CD4-positive, alpha-beta T cell treated with Interleukin-21 for 1 hour (primary cell): ENCODE results near the gene GAMT.

ENCODE experiments used
- DNase-seq: peaks from one replicate; pipeline ENCODE4 v3.0.0-alpha.2; 2020

Gene GAMT

DNA sequence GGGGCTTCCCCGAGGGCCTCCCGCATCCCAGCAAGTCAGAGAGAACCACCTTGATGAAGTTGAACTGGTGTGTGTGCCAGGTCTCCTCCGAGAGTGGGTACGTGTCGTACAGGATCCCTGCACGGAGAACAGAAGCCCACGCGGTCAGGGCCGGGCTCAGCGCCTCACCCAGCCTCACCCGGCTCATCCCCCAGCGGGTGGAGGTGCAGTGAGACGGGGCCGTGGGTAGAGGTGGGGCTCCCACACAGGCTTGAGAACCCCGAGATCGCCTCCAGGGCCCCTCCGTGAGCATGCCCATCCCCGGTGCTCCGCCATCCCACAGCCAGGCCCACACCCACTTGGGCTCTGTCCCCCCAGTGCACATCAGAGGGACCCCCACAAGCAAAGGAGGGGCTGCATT is 2.3 kb downstream of the GAMT start:
- DNase-seq = no peak

DNA sequence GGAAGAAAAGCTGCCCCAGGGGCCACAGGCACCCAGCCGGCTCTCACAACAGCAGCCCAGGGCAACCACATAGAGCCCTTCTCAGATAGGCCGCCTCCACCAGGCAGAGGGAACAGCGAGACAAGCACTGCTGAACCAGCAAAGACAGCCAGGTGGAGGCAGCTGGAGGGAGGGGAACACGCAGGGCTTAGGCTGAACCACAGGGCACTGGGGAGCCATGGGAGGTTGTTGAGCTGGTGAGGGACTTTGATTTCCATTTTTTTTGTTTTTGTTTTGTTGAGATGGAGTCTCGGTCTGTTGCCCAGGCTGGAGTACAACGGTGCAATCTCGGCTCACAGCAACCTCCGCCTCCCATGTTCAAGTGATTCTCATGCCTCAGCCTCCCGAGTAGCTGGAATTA is 3.5 kb downstream of the GAMT start:
- no peak for DNase-seq

DNA sequence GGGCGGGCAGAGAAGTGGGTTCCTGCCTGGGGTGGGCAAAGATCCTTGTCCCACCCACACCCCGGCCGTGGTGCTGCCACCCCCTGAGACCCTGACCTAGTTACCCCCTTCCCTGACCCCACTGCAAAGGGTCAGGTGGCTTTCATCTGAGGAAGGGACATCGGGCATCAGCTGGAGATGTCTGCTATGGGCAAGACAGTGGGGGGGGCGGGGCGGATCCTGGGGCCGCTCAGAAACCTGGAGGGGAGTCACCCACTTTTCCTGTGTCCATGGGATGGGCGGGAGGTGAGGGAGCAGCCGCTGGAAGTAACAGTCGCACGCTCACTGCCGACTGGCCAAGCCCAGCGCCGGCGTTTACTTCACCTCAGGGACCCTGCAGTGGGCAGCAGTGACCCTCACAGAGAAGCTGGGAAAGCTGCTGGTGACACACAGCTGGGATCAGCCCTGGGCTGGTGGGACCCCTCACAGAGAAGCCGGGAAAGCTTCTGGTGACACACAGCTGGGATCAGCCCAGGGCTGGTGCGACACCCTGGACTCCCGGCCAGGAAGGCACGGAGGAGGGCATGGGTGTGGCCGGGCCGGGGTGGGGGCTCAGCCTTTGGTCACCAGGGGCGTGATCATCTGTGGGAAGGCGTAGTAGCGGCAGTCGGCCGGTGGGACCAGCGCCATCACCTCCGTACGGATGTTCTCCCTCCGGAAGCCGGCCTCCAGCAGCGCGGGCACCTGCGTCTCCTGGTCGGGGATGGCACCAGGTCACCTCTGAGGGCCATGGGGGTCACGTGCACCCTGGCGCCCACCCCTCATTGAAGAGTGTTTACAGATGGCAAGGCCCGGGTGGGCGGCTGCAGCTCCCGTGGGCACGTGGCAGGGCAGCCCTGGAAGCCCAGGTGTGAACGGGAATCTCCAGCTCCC is 4.3 kb downstream of the GAMT start:
- DNase-seq = no peak

DNA sequence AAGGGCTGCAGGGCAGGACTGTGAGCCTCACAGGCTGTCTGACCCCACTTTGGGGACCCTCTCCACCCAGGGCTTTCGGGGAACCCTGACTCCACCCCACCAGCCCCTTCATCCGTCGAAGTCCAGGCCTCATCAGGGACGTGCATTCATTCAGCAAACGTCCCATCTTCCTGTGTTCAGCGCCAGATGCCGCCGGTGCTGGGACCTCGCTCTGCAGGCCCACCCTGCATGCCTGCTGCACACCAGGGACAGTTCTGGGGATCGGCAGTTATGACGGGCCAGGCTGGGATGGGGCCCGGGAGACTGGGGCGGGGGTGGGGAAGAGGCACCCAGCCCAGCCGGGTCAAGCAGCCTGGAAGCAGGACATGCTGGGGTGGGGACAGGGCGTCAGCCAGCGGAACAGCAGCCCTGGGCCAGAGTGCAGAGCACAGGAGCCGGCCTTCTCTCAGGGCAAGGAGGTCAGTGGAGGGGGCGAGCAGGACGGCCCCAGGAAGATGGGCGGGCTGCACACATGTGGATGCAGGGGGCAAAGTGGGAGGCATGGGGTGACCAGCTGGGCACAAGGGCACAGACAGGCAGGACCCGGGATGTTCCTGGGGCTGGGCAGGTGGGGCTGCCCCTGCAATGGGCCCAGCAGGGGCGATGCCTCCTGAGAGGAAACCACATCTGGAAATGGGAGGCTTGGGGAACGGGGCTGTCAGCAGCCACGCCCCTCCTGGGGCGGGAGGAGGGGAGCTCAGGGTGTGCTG is 5.1 kb downstream of the GAMT start:
- no peak for DNase-seq

DNA sequence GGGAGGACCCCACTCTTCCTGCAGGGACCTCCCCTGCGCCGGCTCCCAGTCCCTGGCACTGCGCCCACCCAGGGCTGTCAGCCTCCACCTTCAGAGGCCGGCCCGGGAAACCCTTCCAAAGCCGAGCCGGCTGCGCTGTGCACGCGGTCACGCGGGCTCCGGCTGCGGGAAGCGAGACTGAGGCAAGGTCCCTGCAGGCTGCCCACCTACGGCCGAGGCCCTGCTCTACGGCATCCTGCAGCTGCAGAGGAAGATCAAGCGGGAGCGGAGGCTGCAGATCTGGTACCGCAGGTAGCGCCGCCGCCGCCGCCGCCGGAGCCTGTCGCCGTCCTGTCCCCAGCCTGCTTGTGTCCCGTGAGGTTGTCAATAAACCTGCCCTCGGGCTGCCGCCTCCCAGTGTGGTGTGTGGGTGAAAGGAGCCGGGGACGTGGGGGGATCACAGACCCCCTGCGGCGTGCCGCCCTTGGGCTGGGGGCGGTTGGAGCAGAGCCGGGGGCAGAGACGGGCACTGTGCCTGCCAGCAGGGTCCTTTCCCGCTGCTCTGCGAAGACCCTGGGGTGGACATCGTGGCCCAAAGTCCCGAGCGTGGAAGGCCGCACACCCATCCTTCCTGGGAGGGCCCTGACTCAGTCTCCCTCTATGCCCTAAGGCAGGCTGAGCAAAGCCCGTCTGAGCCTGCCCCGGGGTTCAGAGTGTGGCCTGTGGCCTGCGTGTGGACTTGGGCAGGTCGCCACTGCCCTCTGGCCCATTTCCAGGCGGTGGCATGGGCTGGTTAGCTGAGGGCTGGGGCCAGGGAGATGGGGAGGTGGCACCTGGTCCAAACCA is 5.9 kb downstream of the GAMT start:
- no peak for DNase-seq

DNA sequence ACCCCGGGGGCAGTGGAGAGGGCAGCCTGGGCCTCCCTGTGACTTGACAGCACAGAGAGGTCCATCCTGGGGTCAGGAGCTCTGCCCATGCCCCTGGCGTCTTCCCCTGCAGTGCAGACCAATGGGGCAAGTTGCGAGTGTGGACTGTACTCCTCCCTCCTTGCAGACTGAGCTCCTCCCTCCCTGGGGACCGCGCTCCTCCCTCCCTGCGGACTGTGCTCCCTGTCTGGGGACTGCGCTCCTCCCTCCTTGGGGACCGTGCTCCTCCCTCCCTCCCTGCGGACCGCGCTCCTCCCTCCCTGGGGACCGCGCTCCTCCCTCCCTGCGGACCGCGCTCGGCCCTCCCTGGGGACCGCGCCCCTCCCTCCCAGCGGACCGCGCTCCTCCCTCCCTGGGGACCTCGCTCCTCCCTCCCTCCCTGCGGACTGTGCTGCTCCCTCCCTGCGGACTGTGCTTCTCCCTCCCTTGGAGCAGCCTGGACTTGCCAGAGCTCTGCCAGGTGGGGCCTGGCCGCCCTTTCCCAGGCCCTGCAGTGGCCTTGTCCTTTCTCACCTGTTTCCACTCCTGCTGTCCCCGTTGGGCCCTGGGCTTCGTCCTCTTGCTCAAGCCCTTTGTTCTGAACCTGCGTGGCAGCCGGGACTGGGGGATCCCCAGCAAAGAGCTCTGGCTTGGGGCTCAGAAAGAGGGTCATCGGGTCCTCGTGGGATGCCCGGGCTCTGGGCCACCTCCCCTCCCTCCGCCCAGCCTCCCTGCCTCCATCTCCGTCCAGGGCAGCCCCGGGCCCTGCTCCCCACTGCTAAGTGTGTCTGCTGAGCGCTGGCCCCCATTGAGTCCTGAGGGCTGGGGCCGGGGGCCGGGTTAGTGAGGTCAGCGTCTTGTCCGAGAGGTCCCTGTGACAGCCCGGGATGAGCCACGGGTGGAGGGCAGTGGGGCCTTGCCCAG is 6.8 kb downstream of the GAMT start:
- DNase-seq = no peak

GRCh38 chr19:1393841-1394240 is 7.5 kb downstream of the GAMT start:
- DNase-seq = no peak

DNA sequence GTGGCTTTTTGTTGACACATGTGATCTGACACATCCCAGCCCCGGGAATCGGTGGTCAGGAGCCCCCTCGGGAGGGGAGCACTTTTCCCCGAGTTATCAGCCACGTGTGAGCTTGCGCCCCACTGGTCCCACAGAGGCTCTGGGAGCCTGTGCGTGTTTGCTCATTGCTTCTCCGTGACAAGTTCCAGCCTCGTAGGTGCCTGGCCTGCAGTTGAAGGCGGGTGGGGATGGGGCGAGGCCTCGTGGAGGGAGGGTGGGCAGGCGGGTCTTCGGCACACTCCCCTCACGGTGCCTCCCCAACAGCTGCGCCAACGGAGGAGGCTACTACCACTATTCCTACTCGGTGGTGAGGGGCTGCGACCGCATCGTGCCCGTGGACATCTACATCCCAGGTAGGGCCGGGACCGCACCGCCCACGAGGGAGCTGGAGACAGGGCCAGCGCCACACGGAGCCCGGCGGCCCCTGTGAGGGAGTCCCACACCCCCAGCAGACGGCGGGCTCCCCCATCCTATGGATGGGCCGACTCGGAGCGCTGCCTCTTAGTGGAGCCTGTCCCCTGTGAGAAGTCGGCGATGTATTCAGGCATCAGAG is 8.3 kb downstream of the GAMT start:
- DNase-seq = no peak

DNA sequence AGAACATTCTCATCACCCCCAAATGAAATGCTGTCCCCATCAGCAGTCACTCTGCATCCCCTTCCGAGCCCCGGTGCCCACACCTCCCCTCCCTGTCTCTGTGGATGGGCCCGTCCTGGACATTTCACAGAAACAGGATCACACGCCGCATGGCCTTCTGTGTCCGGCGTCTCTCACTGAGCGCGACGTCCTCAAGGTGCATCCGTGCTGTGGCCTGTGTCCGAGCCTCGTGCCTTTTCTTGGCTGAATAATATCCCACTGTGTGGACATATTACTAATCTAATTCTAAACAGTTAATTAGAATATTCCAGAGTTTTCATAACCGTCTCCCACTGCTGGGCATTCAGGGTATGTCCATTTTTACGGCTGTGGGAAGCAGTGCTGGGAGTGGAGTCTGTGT is 8.9 kb downstream of the GAMT start:
- no peak for DNase-seq

GRCh38 chr19:1390890-1391423 is 10.4 kb downstream of the GAMT start:
- no peak for DNase-seq

DNA sequence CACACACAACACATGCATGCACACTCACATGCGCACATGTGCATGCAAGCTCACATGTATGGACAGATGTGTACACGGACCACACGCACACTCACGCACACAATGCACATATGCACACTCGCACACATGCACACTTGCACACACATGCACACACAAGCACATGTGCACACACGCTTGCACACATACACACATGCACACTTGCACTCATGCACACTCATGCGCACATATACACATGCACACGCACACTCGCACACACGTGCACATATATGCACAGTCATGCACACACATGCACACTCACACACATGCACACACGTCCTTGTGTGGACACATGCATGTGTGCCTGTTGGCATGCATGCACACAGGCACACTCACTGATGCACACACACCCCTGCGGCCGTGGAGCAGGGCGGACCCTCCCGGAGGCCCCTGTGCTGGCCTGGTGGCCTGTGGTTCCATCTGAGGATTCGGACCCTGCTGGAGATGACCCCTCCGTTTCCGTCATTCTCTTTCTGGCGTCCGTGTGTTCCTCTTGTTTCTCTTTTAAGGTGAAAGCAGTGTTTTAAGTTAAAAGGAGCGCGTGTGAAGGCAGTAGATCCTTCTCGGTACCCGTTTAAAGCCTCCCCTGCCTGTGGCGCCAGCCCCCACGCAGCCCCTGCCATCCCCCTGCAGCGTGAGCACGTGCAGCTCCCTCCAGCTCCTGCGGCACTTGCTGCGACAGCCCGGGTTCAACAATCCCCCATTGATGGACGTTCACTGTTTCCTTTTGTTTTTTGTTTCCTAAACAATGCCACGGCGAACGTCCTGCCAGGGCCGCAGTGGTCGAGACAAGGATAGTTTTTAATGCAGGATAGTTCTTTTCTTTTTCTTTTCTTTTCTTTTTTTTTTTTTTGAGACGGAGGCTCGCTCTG is 12.1 kb downstream of the GAMT start:
- no peak for DNase-seq

GRCh38 chr19:1388637-1389026 is 12.7 kb downstream of the GAMT start:
- DNase-seq = no peak

DNA sequence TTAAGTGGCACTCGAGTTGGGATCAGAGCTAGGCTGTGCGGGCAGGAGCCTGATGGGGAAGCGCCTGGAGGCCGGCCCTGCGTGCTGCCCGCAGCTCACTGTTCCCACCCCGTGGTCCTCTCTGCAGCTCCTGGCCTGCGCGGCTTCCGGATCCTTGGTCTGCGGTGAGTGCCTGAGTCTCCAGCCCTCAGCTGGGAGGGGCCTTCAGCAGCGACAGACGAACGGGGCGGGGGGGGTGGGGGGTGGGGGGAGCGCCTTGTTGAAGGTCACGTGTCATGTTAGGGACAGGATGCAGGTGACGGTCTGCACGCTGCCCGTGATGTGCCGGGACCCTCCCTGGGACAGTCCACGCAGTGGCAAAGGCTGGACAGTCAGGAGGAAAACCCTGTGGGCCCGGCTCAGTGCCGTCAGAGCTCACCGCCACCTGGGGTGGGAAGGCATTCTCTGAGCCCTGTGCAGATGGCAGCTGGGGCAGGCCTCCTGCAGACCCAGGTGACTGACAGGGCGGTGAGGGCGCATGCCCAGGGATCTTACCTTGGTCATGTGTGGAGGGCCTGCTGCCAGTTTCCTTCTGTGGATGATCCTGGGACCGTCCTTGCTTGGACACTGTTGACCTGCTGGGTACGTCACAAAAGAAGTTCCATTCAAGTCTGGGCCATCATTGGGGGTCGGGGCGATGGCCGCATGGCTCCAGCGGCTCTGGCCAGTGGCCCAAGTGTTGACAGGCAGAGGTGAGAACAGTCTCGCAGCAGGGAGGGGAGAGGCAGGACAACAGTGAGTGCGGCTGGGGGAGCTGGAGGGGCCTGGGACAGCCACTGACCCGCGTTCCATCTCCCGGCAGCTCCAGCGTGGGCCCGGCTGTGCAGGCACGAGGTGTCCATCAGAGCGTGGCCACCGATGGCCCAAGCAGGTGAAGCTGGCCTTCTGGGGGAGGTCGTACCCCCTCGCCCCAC is 13.4 kb downstream of the GAMT start:
- DNase-seq = no peak

GRCh38 chr19:1386945-1387683 is 14.2 kb downstream of the GAMT start:
- DNase-seq = no peak

GRCh38 chr19:1385816-1386215 is 15.5 kb downstream of the GAMT start:
- DNase-seq = no peak

DNA sequence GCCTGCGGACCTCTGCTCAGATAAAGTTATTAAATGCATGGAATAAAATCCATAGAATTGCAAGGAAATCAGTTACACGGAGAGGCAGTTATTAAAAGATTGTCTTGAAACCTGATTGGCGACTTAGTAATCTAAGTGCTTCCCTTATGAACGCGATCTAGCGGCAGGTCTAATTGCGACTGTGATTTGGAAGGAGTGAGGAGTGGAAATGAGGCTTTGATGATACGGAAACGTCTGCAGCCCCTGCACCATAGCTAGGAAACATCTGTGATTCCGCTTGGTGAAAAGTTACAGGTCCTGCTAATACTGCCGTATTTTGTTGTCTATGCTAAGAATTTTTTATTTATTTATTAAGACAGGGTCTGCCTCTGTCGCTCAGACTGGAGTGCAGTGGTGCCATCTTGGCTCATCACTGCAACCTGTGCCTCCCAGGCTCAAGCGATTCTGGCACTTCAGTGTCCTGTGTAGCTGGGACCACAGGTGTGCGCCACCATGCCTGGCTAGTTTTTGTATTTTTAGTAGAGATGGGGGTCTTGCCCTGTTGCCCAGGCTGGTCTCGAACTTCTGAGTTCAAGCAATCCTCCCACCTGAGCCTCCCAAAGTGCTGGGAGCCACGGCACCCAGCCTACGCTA is 16.7 kb downstream of the GAMT start:
- DNase-seq = no peak

- no peak for DNase-seq
Observed at GRCh38 chr19:1384085-1384462, 17.3 kb downstream of the GAMT start.
